Ascending aorta (tissue), 2 donors: ENCODE results near the gene ST6GALNAC6. TPM values are rescaled to one million over a fixed set of nuclear protein-coding genes. Genes with fewer than 3 reads are reported as not detected.

Source experiments
- DNase-seq, 2 donors: peaks; one replicate each; pipeline ENCODE4 v3.0.0-alpha.2; 2019; ENCODE audit warnings: low spot score in 2 of 2
- H3K27ac ChIP-seq, 2 donors: fragments of 200-600 bp; sonication (generic); one replicate each; pipeline ENCODE4 v1.5.1; 2016 to 2017; ENCODE audit warnings: mild to moderate bottlenecking in 1 of 2
- H3K27me3 ChIP-seq: fragments of 200-600 bp; sonication (generic); one replicate; pipeline ENCODE4 v1.5.1; 2017
- H3K36me3 ChIP-seq, 2 donors: fragments of 200-600 bp; sonication (generic); one replicate each; pipeline ENCODE4 v1.5.1; 2016
- H3K4me1 ChIP-seq, 2 donors: fragments of 200-600 bp; sonication (generic); one replicate each; pipeline ENCODE4 v1.5.1; 2016 to 2017; ENCODE audit warnings: mild to moderate bottlenecking in 1 of 2
- H3K4me3 ChIP-seq, 2 donors: fragments of 200-600 bp; sonication (generic); one replicate each; pipeline ENCODE4 v1.5.1; 2016 to 2017; ENCODE audit warnings: mild to moderate bottlenecking in 1 of 2
- H3K9me3 ChIP-seq, 2 donors: fragments of 200-600 bp; sonication (generic); one replicate each; pipeline ENCODE4 v1.5.1; 2016
- intact Hi-C: fragments of 100-400 bp; cut with DNase I; formaldehyde crosslinking; loops from one replicate; pipeline ENCODE4 v1.15.1; 2023
- total RNA-seq: library from RNA; depleted of rRNA; stranded (reverse); fragments of >200 nt; gene quantifications from one replicate; pipeline ENCODE4 v1.1.0, GENCODE V29; 2016
- TF ChIP-seq, protein P1 (sequence below), 3 experiments: fragments of 200-600 bp in 2 of 3; fragments of 450-650 bp in 1 of 3; sonication (generic) in 2 of 3; IDR thresholded peaks; one replicate each; pipeline ENCODE4 v1.5.1; 2016 to 2019; ENCODE audit warnings: antibody characterized with exemption in 3 of 3, mild to moderate bottlenecking in 1 of 3, moderate library complexity in 1 of 3

The ST6GALNAC6 gene
- total RNA-seq, 1 donor from 2014 or later, result 172 TPM

DNA sequence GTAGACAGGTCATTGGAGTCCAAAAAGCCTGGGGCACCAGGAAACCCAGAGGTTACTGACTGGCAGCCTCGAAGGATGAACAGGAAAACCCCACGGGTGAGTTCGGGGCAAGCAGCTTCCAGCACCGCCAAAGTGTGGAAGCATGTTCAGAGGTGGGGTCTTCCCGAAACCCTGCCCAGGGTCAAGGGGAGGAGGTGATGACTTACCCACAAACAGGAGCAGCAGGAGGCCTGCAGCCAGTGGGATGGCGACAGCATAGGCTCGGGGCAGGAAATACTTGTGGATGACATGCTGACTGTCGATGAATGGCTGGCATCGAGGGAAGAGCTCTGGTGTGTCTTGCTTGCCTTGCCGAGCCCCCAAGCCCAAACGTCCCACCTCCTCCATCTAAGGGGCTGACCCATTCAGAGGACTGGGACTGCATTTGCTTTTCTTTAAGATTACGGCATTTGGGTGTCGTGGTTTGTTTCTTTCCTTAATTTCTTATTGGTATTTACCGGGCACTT, 37.0 kb upstream of the ST6GALNAC6 start:
- Histone ChIP-seq H3K27ac (no peak overlapping the region), H3K27me3 (no peaks in the 10 kb centered on the region), H3K9me3 (no peaks in the 10 kb centered on the region), H3K36me3 (peaks cover 0 to 8% of the 10 kb centered on the region in 2 donors), H3K4me3 (peak overlapping the region; percentile 69 to 78), H3K4me1 (peaks cover 12 to 22% of the 10 kb centered on the region in 2 donors)
- TF ChIP-seq, protein P1, sequence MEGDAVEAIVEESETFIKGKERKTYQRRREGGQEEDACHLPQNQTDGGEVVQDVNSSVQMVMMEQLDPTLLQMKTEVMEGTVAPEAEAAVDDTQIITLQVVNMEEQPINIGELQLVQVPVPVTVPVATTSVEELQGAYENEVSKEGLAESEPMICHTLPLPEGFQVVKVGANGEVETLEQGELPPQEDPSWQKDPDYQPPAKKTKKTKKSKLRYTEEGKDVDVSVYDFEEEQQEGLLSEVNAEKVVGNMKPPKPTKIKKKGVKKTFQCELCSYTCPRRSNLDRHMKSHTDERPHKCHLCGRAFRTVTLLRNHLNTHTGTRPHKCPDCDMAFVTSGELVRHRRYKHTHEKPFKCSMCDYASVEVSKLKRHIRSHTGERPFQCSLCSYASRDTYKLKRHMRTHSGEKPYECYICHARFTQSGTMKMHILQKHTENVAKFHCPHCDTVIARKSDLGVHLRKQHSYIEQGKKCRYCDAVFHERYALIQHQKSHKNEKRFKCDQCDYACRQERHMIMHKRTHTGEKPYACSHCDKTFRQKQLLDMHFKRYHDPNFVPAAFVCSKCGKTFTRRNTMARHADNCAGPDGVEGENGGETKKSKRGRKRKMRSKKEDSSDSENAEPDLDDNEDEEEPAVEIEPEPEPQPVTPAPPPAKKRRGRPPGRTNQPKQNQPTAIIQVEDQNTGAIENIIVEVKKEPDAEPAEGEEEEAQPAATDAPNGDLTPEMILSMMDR (IDR thresholded peaks at IDR 0.05), result no peak
- intact Hi-C loops, result no loop called here
- no peak for DNase-seq

GRCh38 chr9:127935765-127936221, 36.4 kb upstream of the ST6GALNAC6 start:
- Histone ChIP-seq H3K4me1 (peaks cover 12 to 28% of the 10 kb centered on the region in 2 donors), H3K36me3 (peaks cover 0 to 8% of the 10 kb centered on the region in 2 donors), H3K9me3 (no peaks in the 10 kb centered on the region), H3K4me3 (no peak overlapping the region), H3K27ac (no peak overlapping the region), H3K27me3 (no peaks in the 10 kb centered on the region)
- TF ChIP-seq, protein P1 (IDR thresholded peaks at IDR 0.05), result no peak
- no peak for DNase-seq
- intact Hi-C loops, result no loop called here

- H3K4me3 ChIP-seq, result no peak overlapping the region
- intact Hi-C loops, result no loop called here
- H3K36me3 ChIP-seq, result peaks cover 0 to 8% of the 10 kb centered on the region in 2 donors
- H3K27me3 ChIP-seq, result no peaks in the 10 kb centered on the region
- TF ChIP-seq, protein P1 (IDR thresholded peaks at IDR 0.05), result no peak
- H3K4me1 ChIP-seq, result peaks cover 12 to 36% of the 10 kb centered on the region in 2 donors
- no peak overlapping the region for H3K27ac ChIP-seq
- DNase-seq, result no peak
- H3K9me3 ChIP-seq, result no peaks in the 10 kb centered on the region
Observed at GRCh38 chr9:127934986-127935385, 35.6 kb upstream of the ST6GALNAC6 start.

DNA sequence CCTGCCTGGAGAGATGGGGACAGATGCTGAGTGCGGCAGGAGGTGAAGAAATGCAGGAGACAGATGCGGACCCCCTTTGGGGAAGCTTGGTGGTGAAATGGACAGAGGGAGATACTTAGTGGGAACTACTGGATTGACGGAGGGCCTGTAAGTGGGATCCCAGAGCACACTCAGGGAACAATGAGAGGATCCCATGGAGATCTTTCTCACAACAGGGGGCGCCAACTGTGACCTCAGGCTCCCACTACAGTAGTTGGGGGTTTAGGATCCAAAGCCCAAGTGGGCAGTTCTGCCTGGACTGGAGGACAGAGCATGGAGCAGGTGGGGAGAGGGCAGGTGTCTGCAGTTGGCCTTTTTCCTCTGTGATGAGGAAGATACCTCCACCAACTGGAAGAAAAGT, 34.8 kb upstream of the ST6GALNAC6 start:
- intact Hi-C loops, result no loop called here
- no peak overlapping the region for H3K27ac ChIP-seq
- no peak overlapping the region for H3K4me3 ChIP-seq
- peaks cover 12 to 37% of the 10 kb centered on the region in 2 donors for H3K4me1 ChIP-seq
- no peak for DNase-seq
- no peaks in the 10 kb centered on the region for H3K27me3 ChIP-seq
- H3K36me3 ChIP-seq, result peaks cover 0 to 8% of the 10 kb centered on the region in 2 donors
- TF ChIP-seq, protein P1 (IDR thresholded peaks at IDR 0.05), result no peak
- H3K9me3 ChIP-seq, result no peaks in the 10 kb centered on the region

DNA sequence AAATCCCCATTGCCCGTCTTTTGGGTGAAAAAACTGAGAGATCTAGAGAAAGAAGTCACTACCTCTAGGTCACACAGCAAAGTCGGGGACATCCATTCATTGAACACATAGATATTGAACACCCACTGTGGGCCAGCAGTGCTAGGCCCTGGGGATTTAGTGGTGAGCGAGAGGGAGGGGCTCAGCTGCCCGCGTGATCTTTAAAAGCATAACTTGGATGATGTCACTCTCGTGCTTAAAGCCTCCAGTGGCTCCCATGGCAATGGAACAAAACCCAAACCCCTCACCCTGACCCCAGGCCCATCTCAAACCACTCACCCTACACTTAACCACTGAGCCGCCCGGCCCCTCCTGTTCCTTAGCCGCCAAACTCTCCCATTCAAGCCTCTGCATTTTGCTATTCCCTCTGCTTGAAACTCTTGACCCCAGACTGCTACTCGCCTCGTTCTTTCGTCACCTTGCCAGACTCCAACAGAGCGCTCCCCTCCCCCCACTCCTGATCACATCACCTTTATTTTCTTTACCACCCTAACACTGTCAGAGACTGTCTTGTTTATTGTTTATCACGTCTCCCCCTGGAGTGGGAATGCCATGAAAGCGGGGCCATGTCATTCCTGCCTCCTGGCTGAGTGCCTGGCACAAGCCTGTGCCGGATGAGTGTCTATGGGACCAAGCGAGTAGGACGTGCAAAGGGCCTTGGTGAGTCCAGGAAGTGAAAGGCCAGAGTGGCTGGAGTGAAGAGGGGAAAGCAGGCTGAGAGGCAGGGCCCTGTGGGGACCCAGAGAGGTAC, 31.9 kb upstream of the ST6GALNAC6 start:
- H3K27me3 ChIP-seq, result no peaks in the 10 kb centered on the region
- H3K27ac ChIP-seq, result no peak overlapping the region
- H3K4me3 ChIP-seq, result peak overlapping the region; percentile 57
- H3K9me3 ChIP-seq, result no peaks in the 10 kb centered on the region
- H3K36me3 ChIP-seq, result peaks cover 0 to 8% of the 10 kb centered on the region in 2 donors
- TF ChIP-seq, protein P1 (IDR thresholded peaks at IDR 0.05), result no peak
- H3K4me1 ChIP-seq, result peaks cover 3 to 35% of the 10 kb centered on the region in 2 donors
- no peak for DNase-seq
- intact Hi-C loops, result no loop called here
